Muscle layer of colon (tissue), 2 donors: ENCODE results near the gene ERBB2.

Source experiments
- H3K27ac ChIP-seq: one replicate; pipeline ENCODE4 v1.7.0; 2013; ENCODE audit warnings: low read depth, mild to moderate bottlenecking, low read length, moderate library complexity
- H3K27me3 ChIP-seq, 2 donors: one replicate each; pipeline ENCODE4 v1.7.0; 2013; ENCODE audit warnings: low read length in 2 of 2, mild to moderate bottlenecking in 2 of 2; ENCODE audit not compliant: insufficient read depth in 2 of 2, control insufficient read depth in 1 of 2
- H3K36me3 ChIP-seq: one replicate; pipeline ENCODE4 v1.7.0; 2013; ENCODE audit warnings: mild to moderate bottlenecking, low read length; ENCODE audit not compliant: insufficient read depth
- H3K4me1 ChIP-seq: one replicate; pipeline ENCODE4 v1.7.0; 2013; ENCODE audit warnings: mild to moderate bottlenecking, low read length; ENCODE audit not compliant: insufficient read depth
- H3K4me3 ChIP-seq, 2 donors: one replicate each; pipeline ENCODE4 v1.7.0; 2013; ENCODE audit warnings: low read length in 2 of 2, low read depth in 1 of 2, mild to moderate bottlenecking in 1 of 2, moderate library complexity in 1 of 2
- H3K9ac ChIP-seq: one replicate; pipeline ENCODE4 v1.7.0; 2013; ENCODE audit warnings: low read length
- H3K9me3 ChIP-seq: one replicate; pipeline ENCODE4 v1.7.0; 2013; ENCODE audit warnings: mild to moderate bottlenecking, low read length
- donor health status: abdominal sarcoma.
- donor health status: Adenocarcinoma of cecum.

The ERBB2 gene

DNA sequence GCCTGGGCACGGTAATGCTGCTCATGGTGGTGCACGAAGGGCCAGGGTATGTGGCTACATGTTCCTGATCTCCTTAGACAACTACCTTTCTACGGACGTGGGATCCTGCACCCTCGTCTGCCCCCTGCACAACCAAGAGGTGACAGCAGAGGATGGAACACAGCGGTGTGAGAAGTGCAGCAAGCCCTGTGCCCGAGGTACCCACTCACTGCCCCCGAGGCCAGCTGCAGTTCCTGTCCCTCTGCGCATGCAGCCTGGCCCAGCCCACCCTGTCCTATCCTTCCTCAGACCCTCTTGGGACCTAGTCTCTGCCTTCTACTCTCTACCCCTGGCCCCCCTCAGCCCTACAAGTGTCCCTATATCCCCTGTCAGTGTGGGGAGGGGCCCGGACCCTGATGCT lies 12.0 kb downstream of the ERBB2 start:
- Histone ChIP-seq H3K9ac (no peak overlapping the region), H3K36me3 (peaks cover 74% of the 10 kb centered on the region), H3K4me3 (no peak overlapping the region), H3K27me3 (no peaks in the 10 kb centered on the region), H3K27ac (no peak overlapping the region), H3K9me3 (no peaks in the 10 kb centered on the region), H3K4me1 (no peaks in the 10 kb centered on the region)

DNA sequence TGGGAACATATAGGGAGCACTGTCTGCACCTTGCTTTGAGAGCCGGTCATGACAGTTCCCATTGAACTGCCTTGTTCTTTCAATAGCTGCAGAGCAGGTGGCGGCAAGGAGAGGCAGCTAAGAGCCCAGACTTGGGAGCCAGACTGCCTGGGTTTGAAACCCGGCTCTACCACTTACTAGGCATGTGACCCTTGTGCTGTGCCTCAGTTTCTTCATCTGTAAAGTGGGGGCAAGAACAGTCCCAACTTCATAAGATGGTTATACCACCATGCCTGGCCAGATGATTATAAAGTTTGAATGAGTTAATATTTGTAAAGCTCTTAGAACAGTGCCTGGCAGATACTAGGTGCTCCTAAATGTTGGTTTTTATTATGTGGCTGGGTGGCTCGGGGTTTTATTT lies 14.4 kb downstream of the ERBB2 start:
- Histone ChIP-seq H3K36me3 (peaks cover 59% of the 10 kb centered on the region), H3K27ac (no peak overlapping the region), H3K4me3 (no peak overlapping the region)

DNA sequence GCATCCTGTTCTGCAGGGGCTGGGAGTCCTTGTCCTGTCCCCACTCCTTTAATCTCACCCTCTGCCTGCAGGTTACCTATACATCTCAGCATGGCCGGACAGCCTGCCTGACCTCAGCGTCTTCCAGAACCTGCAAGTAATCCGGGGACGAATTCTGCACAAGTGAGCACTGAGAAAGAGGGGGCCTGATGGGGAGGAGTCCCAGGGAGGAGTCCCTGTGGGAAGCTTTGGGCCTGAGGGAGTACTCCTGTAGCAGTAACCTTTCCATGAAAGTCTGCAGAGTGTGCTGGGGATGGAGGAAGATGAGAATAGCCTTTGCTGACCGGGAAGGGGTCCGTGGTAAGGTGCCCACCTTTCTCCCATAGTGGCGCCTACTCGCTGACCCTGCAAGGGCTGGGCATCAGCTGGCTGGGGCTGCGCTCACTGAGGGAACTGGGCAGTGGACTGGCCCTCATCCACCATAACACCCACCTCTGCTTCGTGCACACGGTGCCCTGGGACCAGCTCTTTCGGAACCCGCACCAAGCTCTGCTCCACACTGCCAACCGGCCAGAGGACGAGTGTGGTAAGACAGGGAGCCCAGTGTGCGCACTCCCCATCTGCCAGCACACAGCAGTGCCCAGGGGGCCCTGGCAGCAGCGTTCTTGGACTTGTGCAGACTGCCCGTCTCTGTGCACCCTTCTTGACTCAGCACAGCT lies 15.7 kb downstream of the ERBB2 start:
- Histone ChIP-seq H3K27me3 (no peaks in the 10 kb centered on the region), H3K4me3 (no peak overlapping the region), H3K9ac (no peak overlapping the region), H3K36me3 (peaks cover 46% of the 10 kb centered on the region), H3K9me3 (no peaks in the 10 kb centered on the region), H3K27ac (no peak overlapping the region), H3K4me1 (no peaks in the 10 kb centered on the region)

More for the DNA sequence above, 14.4 kb downstream of the ERBB2 start:
- H3K9ac ChIP-seq: no peak overlapping the region
- H3K27me3 ChIP-seq: no peaks in the 10 kb centered on the region
- H3K4me1 ChIP-seq: no peaks in the 10 kb centered on the region
- no peaks in the 10 kb centered on the region for H3K9me3 ChIP-seq

DNA sequence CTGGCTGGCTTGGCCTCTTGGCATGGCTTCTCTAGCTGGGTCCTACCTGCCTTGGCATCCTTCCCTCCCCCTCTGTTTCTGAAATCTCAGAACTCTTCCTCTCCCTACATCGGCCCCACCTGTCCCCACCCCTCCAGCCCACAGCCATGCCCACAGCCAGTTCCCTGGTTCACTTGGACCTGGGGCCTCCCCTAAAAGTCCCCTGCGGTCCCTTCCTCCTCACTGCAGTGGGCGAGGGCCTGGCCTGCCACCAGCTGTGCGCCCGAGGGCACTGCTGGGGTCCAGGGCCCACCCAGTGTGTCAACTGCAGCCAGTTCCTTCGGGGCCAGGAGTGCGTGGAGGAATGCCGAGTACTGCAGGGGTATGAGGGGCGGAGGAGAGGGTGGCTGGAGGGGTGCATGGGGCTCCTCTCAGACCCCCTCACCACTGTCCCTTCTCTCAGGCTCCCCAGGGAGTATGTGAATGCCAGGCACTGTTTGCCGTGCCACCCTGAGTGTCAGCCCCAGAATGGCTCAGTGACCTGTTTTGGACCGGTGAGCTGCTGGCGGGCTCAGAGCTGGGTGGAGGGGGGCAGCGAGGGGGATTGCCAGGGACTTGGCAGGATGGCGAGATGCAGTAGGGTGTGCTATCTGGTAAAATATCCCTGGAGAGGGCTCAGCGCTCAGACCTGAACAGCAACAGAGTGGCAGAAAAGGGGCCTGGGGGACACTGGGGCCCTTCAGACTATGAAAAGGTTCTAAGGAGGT lies 16.4 kb downstream of the ERBB2 start:
- Histone ChIP-seq H3K27me3 (no peaks in the 10 kb centered on the region), H3K36me3 (peaks cover 45% of the 10 kb centered on the region), H3K4me1 (no peaks in the 10 kb centered on the region), H3K9me3 (no peaks in the 10 kb centered on the region), H3K9ac (no peak overlapping the region), H3K4me3 (no peak overlapping the region), H3K27ac (no peak overlapping the region)

- Histone ChIP-seq H3K27ac (no peak overlapping the region), H3K27me3 (no peaks in the 10 kb centered on the region), H3K9me3 (no peaks in the 10 kb centered on the region), H3K36me3 (peaks cover 38% of the 10 kb centered on the region), H3K4me1 (no peaks in the 10 kb centered on the region), H3K9ac (no peak overlapping the region), H3K4me3 (no peak overlapping the region)
These were observed 17.1 kb downstream of the ERBB2 start for GRCh38 chr17:39716879-39717536.

DNA sequence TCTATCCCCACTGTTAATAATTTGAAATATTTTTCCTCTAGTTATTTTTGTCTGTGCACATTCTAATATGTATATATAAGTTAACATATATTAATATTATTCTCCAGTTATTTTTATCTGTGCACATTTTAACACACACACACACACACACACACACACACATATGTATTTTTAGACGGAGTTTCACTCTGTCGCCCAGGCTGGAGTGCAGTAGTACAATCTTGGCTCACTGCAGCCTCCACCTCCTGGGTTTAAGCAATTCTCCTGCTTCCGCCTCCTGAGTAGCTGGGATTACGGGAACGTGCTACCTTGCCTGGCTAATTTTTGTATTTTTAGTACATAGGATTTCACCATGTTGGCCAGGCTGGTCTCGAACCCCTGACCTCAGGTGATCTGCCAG lies 17.8 kb downstream of the ERBB2 start:
- Histone ChIP-seq H3K9me3 (no peaks in the 10 kb centered on the region), H3K27ac (no peak overlapping the region), H3K9ac (no peak overlapping the region), H3K4me1 (no peaks in the 10 kb centered on the region), H3K4me3 (no peak overlapping the region), H3K27me3 (no peaks in the 10 kb centered on the region), H3K36me3 (peaks cover 35% of the 10 kb centered on the region)

- no peaks in the 10 kb centered on the region for H3K9me3 ChIP-seq
- H3K27ac ChIP-seq: no peak overlapping the region
- H3K4me1 ChIP-seq: no peaks in the 10 kb centered on the region
- no peak overlapping the region for H3K4me3 ChIP-seq
- H3K36me3 ChIP-seq: peaks cover 33% of the 10 kb centered on the region
- no peaks in the 10 kb centered on the region for H3K27me3 ChIP-seq
- no peak overlapping the region for H3K9ac ChIP-seq
These were observed 19.9 kb downstream of the ERBB2 start for GRCh38 chr17:39719563-39720355.

DNA sequence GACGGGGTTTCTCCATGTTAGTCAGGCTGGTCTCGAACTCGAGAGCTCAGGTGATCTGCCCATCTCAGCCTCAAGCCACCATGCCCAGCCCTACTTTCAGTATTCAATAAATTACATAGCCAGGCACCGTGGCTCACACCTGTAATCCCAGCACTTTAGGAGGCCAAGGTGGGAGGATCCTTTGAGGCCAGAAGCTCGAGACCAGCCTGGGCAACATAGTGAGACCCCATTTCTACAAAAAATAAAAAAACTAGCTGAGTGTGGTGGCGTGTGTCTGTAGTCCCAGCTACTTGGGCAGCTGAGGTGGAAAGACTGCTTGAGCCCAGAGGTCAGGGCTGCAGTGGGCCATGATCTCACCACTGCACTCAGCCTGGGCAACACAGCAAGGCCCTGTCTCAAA lies 22.2 kb downstream of the ERBB2 start:
- H3K9ac ChIP-seq: no peak overlapping the region
- H3K36me3 ChIP-seq: peaks cover 31% of the 10 kb centered on the region
- H3K27me3 ChIP-seq: no peaks in the 10 kb centered on the region
- no peak overlapping the region for H3K4me3 ChIP-seq
- no peaks in the 10 kb centered on the region for H3K4me1 ChIP-seq
- no peak overlapping the region for H3K27ac ChIP-seq
- H3K9me3 ChIP-seq: no peaks in the 10 kb centered on the region

GRCh38 chr17:39722965-39723848 lies 23.3 kb downstream of the ERBB2 start:
- Histone ChIP-seq H3K9ac (no peak overlapping the region), H3K27ac (no peak overlapping the region), H3K36me3 (peaks cover 36% of the 10 kb centered on the region), H3K4me3 (no peak overlapping the region), H3K4me1 (no peaks in the 10 kb centered on the region), H3K9me3 (no peaks in the 10 kb centered on the region), H3K27me3 (no peaks in the 10 kb centered on the region)

GRCh38 chr17:39724731-39725130 lies 24.9 kb downstream of the ERBB2 start:
- Histone ChIP-seq H3K4me1 (peaks cover 5% of the 10 kb centered on the region), H3K9me3 (no peaks in the 10 kb centered on the region), H3K4me3 (no peak overlapping the region), H3K27me3 (no peaks in the 10 kb centered on the region), H3K36me3 (peaks cover 48% of the 10 kb centered on the region), H3K9ac (no peak overlapping the region), H3K27ac (no peak overlapping the region)
